Right cardiac atrium (tissue), 5 donors: Measurements from ENCODE around the gene CCDC150. TPM values are rescaled to one million over a fixed set of nuclear protein-coding genes. Genes with fewer than 3 reads are reported as not detected.

ENCODE experiments used
- ATAC-seq, 2 donors: fragments of 200-7000 bp; cut with Tn5 transposase; one replicate each; pipeline versions ENCODE4 v1.8.0 to v1.9.1; 2020; ENCODE audit warnings: moderate library complexity in 2 of 2, mild to moderate bottlenecking in 1 of 2
- DNase-seq, 3 donors: peaks; one replicate each; pipeline ENCODE4 v3.0.0-alpha.2; 2020
- H3K27ac ChIP-seq: one replicate; pipeline ENCODE4 v1.5.1; 2013; ENCODE audit warnings: mild to moderate bottlenecking, low read length, control low read depth, moderate library complexity
- H3K27me3 ChIP-seq: one replicate; pipeline ENCODE4 v1.6.1; 2013; ENCODE audit not compliant: control insufficient read depth, insufficient read depth
- H3K4me1 ChIP-seq: one replicate; pipeline ENCODE4 v1.6.1; 2013; ENCODE audit warnings: low read length; ENCODE audit not compliant: control insufficient read depth, insufficient read depth
- H3K4me3 ChIP-seq: one replicate; pipeline ENCODE4 v1.5.1; 2013; ENCODE audit warnings: low read length, control low read depth
- H3K9me3 ChIP-seq: one replicate; pipeline ENCODE4 v1.6.1; 2013; ENCODE audit warnings: low read length; ENCODE audit not compliant: control insufficient read depth
- WGBS: extraction: QIAGEN DNeasy Blood & Tissue Kit; methylation state at CpG from one replicate; pipeline ENCODE4 v1.1.7; 2013; 5-methylcytosine and 5-hydroxymethylcytosine counted together
- intact Hi-C, 4 donors: fragments of 100-400 bp; cut with DNase I; formaldehyde crosslinking; loops; one replicate each; pipeline versions ENCODE4 v1.11.0 to v1.14.0; 2022 to 2023
- long read RNA-seq, 4 donors: library from polyadenylated mRNA; unstranded; transcript quantifications; one replicate each; pipeline ENCODE4 v2.0.0, GENCODE V29; 2020 to 2021
- polyA plus RNA-seq: library from polyadenylated mRNA; stranded (reverse); fragments of 200-250 nt; gene quantifications from one replicate; pipeline ENCODE4 v1.2.3, GENCODE V29; 2013
- total RNA-seq, 4 donors: library from RNA; stranded (reverse); fragmentation: NEBNext Ultra II Directional; extraction: Animal tissue kit (Norgen Biotek cat#: 25700); gene quantifications; one replicate each; pipeline ENCODE4 v1.2.1, GENCODE V29; 2021
- donor health status: healthy with polysubstance abuse.
- donor health status: DM: no; HTN: yes; CAD: no.
- donor health status: DM: no; HTN: no; CAD: no.
- donor health status: DM: no; HTN: yes; CAD: no; lungs with severe emphysema.
- donor health status: DM: yes; HTN: yes; CAD: no.

Gene CCDC150
- total RNA-seq, result 1 to 10 TPM in 3 of 4 donors, under 1 TPM in 1; 0.94 to 1.6 (median 1.3) TPM
- 0.38 TPM for polyA plus RNA-seq
- long read RNA-seq, donor 1, partial matches to known transcripts, result 0 of 1 reads
- long read RNA-seq, donor 1, other reads (novel, unspliced or antisense), result 1 of 1 reads
- long read RNA-seq, donor 2, result 0 reads
- long read RNA-seq, donor 3, result 0 reads
- long read RNA-seq, donor 4, result 0 reads

DNA sequence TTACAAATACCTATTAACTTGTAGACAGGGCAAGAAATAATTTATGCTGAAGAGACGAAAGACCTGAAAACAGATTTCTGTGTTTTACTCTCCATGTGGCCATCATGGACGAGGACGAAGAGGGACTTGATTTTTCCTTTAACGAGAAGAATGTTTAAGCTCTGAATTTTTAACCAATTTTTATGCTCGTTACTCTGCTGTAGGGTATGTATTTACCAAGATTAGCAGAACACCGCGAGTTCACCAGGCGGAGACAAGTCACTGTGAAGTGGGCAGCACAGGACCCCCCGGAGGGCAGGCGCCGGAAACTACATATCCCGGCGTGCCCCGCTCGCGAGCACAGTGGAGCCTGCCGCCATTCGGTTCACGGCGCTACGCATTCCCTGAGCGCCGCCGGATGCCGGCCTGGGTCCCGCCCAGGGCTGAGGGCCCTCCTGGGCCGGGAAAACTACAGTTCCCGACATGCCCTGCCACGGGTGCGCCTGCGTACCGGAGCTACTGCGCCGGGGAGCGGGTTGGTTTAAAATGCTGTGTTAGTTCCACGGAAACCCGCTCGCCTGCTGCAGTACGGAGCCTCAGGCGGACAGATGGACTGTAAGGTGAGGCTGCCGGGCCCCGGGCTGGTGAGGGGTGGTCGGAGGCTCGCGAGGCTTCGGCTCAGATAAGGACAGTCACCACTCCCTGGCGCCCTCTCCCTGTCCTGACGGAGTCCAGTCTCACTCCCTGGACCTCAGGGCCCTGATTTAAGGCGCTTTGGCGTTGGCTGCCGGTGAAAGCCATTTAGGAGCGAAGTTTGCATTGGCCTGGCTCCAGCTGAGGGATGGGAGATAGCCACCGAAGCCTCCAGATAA is at the start of gene CCDC150:
TSS of gene CCDC150 (plus strand) at position 536 of the 851 bp plus-strand sequence. CDS start at position 588, 52 bp downstream.
- H3K27ac ChIP-seq, result peak within 1 kb of the TSS; percentile 37
- WGBS, result 4% methylated on average over 53 of the region's 53 CpGs
- no peaks in the 10 kb centered on the region for H3K9me3 ChIP-seq
- intact Hi-C loops, result no loop called here
- no peaks in the 10 kb centered on the region for H3K27me3 ChIP-seq
- peak within 1 kb of the TSS; percentile 86 for H3K4me3 ChIP-seq
- ATAC-seq (peak; percentile 100), DNase-seq (peak; percentile 95 to 98 (median 97))
- H3K4me1 ChIP-seq, result no peaks in the 10 kb centered on the region

DNA sequence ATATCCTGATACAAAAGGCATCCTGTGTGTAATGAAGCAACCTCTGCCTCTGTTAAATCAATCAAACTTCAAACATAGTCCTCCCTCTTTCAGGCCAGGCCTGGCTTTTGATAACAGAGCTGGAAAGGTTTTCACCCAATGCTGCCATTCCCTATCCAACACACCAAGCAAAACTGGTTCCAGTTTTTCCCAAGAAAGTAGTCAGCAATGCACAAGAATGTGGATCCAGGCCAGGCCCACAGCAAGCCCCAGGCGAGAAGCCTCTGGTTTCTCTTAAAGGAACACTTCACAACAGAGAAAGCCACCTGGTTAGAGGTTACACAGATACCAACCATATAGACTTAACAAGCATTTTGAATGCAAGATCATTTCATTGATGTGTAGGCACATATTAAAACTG is 49.2 kb upstream of the CCDC150 start:
- Histone ChIP-seq H3K27ac (no peak overlapping the region), H3K4me3 (no peak overlapping the region), H3K4me1 (no peaks in the 10 kb centered on the region), H3K9me3 (no peaks in the 10 kb centered on the region), H3K27me3 (no peaks in the 10 kb centered on the region)
- intact Hi-C loops, result loop anchor here in 2 of 4 donors (10.0 kb wide), 2 partner anchors 55 to 295 kb away; no protein-coding TSS in a partner anchor
- DNase-seq, result peak; percentile 39 to 58 (median 55)
- 33% methylated on average over 1 of the region's 1 CpG for WGBS
- no peak for ATAC-seq

DNA sequence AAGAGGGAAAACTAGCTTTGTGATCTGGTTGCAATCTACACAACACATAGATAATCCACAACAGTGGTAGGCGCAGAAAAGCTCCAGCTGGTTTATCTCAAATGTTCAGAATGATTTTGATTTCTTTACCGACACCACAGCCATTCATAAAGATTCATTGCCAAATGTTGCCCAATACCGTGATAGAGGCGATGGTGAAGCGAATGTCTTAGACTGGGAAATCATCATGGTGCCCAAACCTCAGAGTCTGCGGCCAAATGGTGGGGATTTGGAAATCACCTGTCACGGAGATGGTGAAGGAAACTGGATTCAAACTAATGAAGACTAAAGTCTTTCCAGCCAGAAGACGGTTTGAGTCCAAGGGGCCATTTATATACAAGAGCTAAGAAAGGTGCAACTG is 48.5 kb upstream of the CCDC150 start:
- DNase-seq (no peak), ATAC-seq (no peak)
- Histone ChIP-seq H3K9me3 (no peaks in the 10 kb centered on the region), H3K27ac (no peak overlapping the region), H3K27me3 (no peaks in the 10 kb centered on the region), H3K4me1 (no peaks in the 10 kb centered on the region), H3K4me3 (no peak overlapping the region)
- WGBS, result 83% methylated on average over 8 of the region's 8 CpGs
- intact Hi-C loops, result loop anchor here in 2 of 4 donors (10.0 kb wide), 2 partner anchors 56 to 296 kb away; no protein-coding TSS in a partner anchor

DNA sequence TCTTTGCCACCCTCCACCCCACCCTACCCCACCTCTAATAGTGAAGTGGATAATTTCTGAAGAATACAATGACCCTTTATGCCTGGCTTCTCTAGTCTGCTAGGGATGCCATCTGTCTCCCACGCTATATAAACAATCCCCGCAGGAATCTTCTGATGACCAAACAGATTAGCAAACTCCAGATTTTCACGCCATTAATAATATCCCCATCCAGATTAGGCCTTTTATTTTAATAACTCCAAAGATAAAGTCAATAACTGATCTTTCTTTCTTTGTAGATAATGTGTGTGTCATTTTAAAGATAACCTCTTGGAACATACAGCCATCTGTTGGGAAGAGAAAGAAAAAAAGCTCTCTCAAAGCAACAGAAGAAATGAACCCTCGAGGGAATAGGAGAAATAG is 47.9 kb upstream of the CCDC150 start:
- Histone ChIP-seq H3K4me3 (peak overlapping the region; percentile 80), H3K27me3 (no peaks in the 10 kb centered on the region), H3K9me3 (no peaks in the 10 kb centered on the region), H3K27ac (no peak overlapping the region), H3K4me1 (no peaks in the 10 kb centered on the region)
- no peak for ATAC-seq
- no peak for DNase-seq
- 44% methylated on average over 4 of the region's 4 CpGs for WGBS
- intact Hi-C loops, result loop anchor here in 2 of 4 donors (10.0 kb wide), 2 partner anchors 57 to 297 kb away; no protein-coding TSS in a partner anchor

DNA sequence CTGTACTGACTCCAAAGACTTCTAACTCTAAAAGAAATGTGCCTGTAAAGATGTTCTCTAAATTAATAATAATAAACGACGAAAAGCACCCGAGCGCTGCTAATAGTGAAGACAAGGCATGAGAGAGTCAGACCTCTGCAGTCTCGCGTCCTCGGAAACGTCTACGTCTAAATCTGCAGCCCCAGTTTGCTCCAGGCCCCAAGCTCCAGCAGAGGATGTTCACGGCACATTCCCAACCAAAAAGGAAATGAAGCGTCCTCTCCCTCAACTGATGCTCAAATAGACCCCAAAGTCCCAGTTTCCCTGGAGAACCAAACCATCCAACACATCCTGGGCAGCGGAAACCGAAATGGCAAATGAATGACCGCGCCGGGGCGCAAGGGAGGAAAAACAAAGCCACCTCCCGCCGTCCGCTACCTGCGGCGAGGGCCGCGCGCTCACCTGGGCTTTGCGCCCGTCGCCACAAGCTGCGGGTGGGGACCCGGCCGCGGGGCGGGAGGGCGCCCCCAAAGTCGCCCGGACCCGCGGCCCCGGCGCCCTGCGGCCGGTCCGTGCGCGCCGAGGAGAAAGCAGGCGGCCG is 47.1 kb upstream of the CCDC150 start:
- ATAC-seq, result peak; percentile 30 to 43

DNA sequence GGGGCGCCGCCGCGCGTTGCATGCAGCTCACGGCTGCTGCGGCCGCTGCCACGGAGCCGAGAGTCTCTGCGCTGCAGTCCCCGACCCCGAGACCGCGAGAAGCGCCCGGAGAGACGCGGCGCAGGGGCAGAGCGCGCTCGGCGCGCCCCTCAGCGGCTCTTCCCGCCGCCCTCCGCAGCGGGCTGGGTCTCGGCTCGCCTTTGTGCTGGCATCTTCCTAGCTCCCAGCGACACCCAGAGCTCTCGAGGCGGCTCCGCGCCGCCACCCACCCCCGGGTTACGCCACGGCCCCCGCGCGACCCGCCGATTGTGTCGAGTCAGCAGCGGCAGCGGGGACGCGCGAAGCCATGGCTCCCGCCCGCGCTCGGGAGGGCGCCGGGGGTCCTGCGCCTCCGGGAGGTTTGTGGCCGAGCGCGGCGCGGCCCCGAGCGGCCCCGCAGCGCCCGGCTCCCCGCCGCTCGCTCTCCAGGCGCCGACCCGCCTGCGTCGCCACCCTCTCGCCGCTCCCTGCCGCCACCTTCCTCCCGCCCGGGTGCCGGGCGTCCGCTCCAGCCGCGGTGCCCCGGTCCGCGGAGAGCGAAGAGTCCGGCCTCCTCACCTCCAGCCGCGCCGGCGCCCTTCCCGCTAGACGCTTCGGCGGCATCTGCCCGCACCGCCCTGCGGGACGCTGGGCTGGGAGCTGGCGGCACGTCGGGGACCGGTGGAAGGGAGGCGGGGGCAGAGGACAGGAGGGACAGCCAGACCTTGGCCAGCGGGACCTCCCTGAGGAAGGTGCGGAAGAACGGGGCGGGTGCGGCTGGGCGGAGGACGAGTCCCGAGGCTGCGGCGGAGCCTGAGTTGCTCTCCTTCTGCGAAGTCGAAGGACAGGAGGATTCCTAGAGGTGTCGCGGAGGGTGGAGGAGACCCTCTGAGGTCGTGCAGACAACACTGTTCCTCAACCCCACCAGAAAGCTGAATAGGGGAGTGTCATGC is 46.3 kb upstream of the CCDC150 start, which contains the start of gene HECW2:
TSS of gene HECW2 (minus strand) at position 644 of the 971 bp plus-strand sequence.
- H3K27me3 ChIP-seq, result no peaks in the 10 kb centered on the region
- intact Hi-C loops, result loop anchor here in 2 of 4 donors (10.0 kb wide), 2 partner anchors 58 to 298 kb away; no protein-coding TSS in a partner anchor
- H3K4me1 ChIP-seq, result no peaks in the 10 kb centered on the region
- no peaks in the 10 kb centered on the region for H3K9me3 ChIP-seq
- H3K27ac ChIP-seq, result peak within 1 kb of the TSS; percentile 31
- DNase-seq (peak; percentile 55 to 84 (median 83)), ATAC-seq (peak; percentile 83 to 89)
- WGBS, result under 1% methylated on average over 125 of the region's 125 CpGs
- H3K4me3 ChIP-seq, result peak within 1 kb of the TSS; percentile 80

More for the DNA sequence above, 47.1 kb upstream of the CCDC150 start:
- intact Hi-C loops, result loop anchor here in 2 of 4 donors (10.0 kb wide), 2 partner anchors 58 to 298 kb away; no protein-coding TSS in a partner anchor
- H3K9me3 ChIP-seq, result no peaks in the 10 kb centered on the region
- WGBS, result under 1% methylated on average over 48 of the region's 48 CpGs
- H3K27me3 ChIP-seq, result no peaks in the 10 kb centered on the region
- DNase-seq, result peak; percentile 22 to 60 (median 36)
- H3K27ac ChIP-seq, result peak overlapping the region; percentile 31
- H3K4me1 ChIP-seq, result no peaks in the 10 kb centered on the region
- peak overlapping the region; percentile 80 for H3K4me3 ChIP-seq

DNA sequence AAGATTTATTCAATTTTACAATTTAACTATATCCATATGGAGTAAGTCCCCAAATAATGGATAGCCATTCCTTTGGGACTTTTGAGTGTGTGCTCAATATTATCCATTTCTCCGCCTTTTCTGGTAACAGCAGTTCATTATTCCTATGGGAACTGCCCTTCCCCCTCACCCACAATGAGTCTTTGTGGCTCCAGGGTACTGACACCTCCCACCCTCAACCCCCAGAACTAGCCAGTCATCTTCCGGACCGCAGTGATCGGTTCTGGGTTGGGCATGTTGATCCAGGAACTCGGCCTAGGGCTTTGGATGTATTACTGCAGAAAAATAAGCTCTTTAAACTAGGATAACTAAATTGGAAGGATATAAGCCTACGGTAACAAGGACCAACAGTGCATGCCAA is 45.4 kb upstream of the CCDC150 start:
- peak overlapping the region; percentile 80 for H3K4me3 ChIP-seq
- no peaks in the 10 kb centered on the region for H3K27me3 ChIP-seq
- H3K27ac ChIP-seq, result no peak overlapping the region
- WGBS, result 77% methylated on average over 6 of the region's 6 CpGs
- DNase-seq (peak in 2 of 3 donors; percentile 40 to 46), ATAC-seq (no peak)
- H3K4me1 ChIP-seq, result no peaks in the 10 kb centered on the region
- intact Hi-C loops, result loop anchor here in 2 of 4 donors (10.0 kb wide), 2 partner anchors 59 to 299 kb away; no protein-coding TSS in a partner anchor
- no peaks in the 10 kb centered on the region for H3K9me3 ChIP-seq

DNA sequence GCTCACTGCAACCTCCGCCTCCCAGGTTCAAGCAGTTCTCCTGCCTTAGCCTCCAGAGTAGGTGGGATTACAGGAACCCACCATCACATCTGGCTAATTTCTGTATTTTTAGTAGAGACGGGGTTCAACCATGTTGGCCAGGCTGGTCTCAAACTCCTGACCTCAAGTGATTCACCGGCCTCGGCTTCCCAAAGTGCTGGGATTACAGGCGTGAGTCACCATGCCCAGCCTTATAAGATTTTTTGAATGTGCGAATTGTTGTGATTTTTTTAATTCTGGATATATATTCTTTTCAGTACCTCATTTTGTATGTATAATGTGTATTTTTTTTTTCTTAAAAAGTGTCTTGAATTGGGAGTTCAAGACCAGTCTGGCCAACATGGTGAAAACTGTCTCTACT is 42.0 kb upstream of the CCDC150 start:
- H3K9me3 ChIP-seq, result no peaks in the 10 kb centered on the region
- ATAC-seq (no peak), DNase-seq (no peak)
- intact Hi-C loops, result loop anchor here in 2 of 4 donors (10.0 kb wide), 2 partner anchors 63 to 303 kb away; no protein-coding TSS in a partner anchor
- H3K27ac ChIP-seq, result no peak overlapping the region
- H3K27me3 ChIP-seq, result no peaks in the 10 kb centered on the region
- WGBS, result 95% methylated on average over 6 of the region's 6 CpGs
- no peak overlapping the region for H3K4me3 ChIP-seq
- H3K4me1 ChIP-seq, result no peaks in the 10 kb centered on the region

DNA sequence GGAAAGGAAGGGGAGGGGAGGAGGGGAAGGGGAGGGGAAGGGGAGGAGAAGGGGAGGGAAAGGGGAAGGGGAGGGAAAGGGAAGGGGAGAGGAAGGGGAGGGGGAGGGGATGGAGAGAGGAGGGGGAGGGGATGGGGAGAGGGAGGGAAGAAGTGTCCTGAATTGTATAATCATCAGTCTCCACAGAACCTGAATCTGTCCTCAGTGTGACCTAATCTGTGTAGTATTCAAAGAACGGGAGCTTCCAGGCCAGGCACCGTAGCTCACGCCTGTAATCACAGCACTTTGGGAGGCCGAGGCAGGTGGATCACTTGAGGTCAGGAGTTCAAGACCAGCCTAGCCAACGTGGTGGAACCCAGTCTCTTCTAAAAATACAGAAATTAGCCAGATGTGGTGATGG is 41.1 kb upstream of the CCDC150 start:
- ATAC-seq, result no peak
- Histone ChIP-seq H3K27ac (no peak overlapping the region), H3K4me1 (no peaks in the 10 kb centered on the region), H3K4me3 (no peak overlapping the region), H3K27me3 (no peaks in the 10 kb centered on the region), H3K9me3 (no peaks in the 10 kb centered on the region)
- no peak for DNase-seq
- intact Hi-C loops, result loop anchor here in 2 of 4 donors (10.0 kb wide), 2 partner anchors 64 to 304 kb away; no protein-coding TSS in a partner anchor
- 75% methylated on average over 5 of the region's 5 CpGs for WGBS

DNA sequence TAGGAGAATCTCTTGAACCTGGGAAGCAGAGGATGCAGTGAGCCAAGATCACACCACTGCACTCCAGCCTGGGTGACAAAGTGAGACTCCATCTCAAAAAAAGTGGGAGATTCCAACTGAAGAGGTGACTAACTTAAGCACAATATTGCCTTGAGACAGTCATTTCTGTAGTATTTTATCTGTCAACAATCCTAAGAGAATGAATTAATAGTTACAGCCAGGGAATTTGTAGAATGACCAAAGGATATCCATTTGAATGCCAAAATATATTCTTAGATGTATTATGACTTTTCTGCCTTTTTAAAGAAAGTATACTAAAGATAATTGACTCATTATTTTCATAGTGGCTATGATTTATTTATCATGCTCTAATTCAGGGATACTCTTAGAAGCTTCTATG is 40.7 kb upstream of the CCDC150 start:
- no peak for ATAC-seq
- Histone ChIP-seq H3K4me1 (no peaks in the 10 kb centered on the region), H3K27ac (no peak overlapping the region), H3K4me3 (no peak overlapping the region), H3K9me3 (no peaks in the 10 kb centered on the region), H3K27me3 (no peaks in the 10 kb centered on the region)
- DNase-seq, result no peak
- intact Hi-C loops, result loop anchor here in 2 of 4 donors (10.0 kb wide), 2 partner anchors 64 to 304 kb away; no protein-coding TSS in a partner anchor
